ENCODE data around the gene OSBP2. TPM values are rescaled to one million over a fixed set of nuclear protein-coding genes. Genes with fewer than 3 reads are reported as not detected.

The OSBP2 gene
- total RNA-seq, 2 experiments from 2014 or later = 1.2 to 1.6 TPM

DNA sequence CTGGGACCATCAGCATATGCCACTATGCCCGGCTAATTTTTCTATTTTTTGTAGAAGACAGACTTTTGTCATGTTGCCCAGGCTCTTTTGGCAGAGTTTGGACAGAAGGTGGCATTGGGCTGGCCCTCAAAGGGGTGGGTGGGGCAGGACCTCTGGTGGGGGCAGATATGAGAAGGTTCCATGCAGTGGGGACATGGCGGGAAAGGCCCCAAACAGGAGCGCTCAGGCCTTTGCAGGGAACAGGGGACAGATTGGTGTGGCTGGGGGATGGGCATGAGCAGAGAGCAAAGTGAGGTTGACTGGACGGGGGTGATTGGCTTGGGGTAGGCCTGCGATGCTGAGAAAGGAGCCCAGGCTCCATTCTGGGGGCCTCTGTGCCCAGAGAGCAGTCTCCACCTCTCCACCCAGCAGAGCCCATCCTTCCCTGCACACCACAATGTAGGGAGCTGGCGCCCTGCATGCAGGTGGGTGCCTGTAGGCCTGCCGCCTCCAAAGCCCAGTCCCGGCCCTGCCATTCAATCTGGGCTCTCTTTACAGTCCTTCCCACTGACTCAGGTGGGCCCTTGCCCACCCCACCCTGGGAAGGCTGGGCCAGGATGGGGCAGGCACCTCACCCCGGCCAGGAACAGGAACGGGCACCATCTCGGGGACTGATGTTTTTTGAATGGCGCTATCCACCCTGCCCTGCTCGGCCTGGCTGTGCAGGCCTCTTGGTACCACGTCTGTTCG is 175.2 kb downstream of the OSBP2 start:
- H3K4me1 ChIP-seq (ENCODE audit: insufficient read depth, low read length) = no peaks in the 10 kb centered on the region
- POLR2A ChIA-PET = no interaction called here
- H3K27me3 Mint-ChIP-seq = no peaks in the 10 kb centered on the region
- H3K9me3 Mint-ChIP-seq = no peaks in the 10 kb centered on the region
- intact Hi-C loops (cut with DNase I, micrococcal nuclease) = no loop called here
- no peak for ATAC-seq (ENCODE audit: poor library complexity)
- no peaks in the 10 kb centered on the region for H3K36me3 Mint-ChIP-seq (ENCODE audit: low read depth)
- CTCF ChIA-PET = no interaction called here
- H3K36me3 ChIP-seq (ENCODE audit: insufficient read depth, low read length) = no peaks in the 10 kb centered on the region
- no peak overlapping the region for H3K27ac ChIP-seq (ENCODE audit: low read depth in 1 of 2, low read length in 2 of 2)
- H3K4me3 ChIP-seq (ENCODE audit: low read length) = no peak overlapping the region
- no peaks in the 10 kb centered on the region for H3K9me3 ChIP-seq (ENCODE audit: control insufficient read depth in 1 of 2, insufficient read depth in 1 of 2, low read length in 2 of 2)
- no peak overlapping the region for H3K4me3 Mint-ChIP-seq
- TF ChIP-seq, protein P1, sequence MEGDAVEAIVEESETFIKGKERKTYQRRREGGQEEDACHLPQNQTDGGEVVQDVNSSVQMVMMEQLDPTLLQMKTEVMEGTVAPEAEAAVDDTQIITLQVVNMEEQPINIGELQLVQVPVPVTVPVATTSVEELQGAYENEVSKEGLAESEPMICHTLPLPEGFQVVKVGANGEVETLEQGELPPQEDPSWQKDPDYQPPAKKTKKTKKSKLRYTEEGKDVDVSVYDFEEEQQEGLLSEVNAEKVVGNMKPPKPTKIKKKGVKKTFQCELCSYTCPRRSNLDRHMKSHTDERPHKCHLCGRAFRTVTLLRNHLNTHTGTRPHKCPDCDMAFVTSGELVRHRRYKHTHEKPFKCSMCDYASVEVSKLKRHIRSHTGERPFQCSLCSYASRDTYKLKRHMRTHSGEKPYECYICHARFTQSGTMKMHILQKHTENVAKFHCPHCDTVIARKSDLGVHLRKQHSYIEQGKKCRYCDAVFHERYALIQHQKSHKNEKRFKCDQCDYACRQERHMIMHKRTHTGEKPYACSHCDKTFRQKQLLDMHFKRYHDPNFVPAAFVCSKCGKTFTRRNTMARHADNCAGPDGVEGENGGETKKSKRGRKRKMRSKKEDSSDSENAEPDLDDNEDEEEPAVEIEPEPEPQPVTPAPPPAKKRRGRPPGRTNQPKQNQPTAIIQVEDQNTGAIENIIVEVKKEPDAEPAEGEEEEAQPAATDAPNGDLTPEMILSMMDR (IDR thresholded peaks at IDR 0.05) = no peak
- no peaks in the 10 kb centered on the region for H3K4me1 Mint-ChIP-seq (ENCODE audit: low read depth)
- peak in 1 of 14 experiments; percentile 1 for DNase-seq
- H3K27ac Mint-ChIP-seq = no peak overlapping the region
- no peaks in the 10 kb centered on the region for H3K27me3 ChIP-seq (ENCODE audit: control insufficient read depth in 1 of 2, insufficient read depth in 2 of 2, low read length in 2 of 2)

DNA sequence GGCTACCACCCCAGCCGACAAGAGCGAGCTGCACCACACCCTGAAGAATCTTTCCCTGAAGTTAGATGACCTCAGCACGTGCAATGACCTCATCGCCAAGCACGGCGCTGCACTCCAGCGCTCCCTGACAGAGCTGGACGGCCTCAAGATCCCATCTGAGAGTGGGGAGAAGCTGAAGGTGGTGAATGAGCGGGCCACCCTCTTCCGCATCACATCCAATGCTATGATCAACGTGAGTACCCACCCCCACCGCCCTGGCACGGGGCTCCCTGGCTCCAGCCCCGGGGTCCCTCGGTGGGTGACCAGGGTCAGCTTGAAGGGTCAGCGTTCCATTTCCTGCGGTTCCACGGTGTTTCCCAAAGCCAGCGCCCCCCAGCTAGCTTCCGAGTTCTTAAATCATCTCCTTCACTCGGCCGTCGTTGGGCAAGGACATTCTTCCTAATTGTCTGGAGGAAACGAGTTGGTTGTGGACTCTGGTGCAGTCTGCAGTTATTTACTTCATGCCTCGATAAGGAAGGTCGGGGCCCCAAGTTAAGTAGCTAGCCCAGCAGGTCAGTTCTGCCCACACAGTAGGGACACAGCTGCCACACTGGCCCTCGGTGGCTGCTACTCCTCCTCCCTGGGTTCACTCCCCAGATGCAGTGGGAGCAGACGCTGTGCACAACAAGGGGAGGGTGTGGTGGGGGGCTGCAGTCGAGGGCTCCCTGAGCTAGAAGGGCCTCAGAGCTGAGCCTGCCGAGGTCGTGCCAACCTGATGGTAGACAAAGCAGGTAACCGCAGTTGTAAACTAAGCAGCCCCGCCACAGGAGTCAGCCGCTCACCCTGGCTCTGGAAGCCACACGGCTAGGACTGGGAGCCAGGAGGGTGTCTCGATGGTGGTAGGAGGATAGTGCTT is 176.0 kb downstream of the OSBP2 start:
- no peak overlapping the region for H3K4me3 Mint-ChIP-seq
- no peaks in the 10 kb centered on the region for H3K9me3 Mint-ChIP-seq
- DNase-seq (peak in 1 of 14 experiments; percentile 7), ATAC-seq (ENCODE audit: poor library complexity) (no peak)
- TF ChIP-seq, protein P1 (IDR thresholded peaks at IDR 0.05) = no peak
- no peaks in the 10 kb centered on the region for H3K4me1 ChIP-seq (ENCODE audit: insufficient read depth, low read length)
- intact Hi-C loops (cut with DNase I, micrococcal nuclease) = no loop called here
- ChIA-PET POLR2A (no interaction called here), CTCF (no interaction called here)
- H3K9me3 ChIP-seq (ENCODE audit: control insufficient read depth in 1 of 2, insufficient read depth in 1 of 2, low read length in 2 of 2) = no peaks in the 10 kb centered on the region
- no peaks in the 10 kb centered on the region for H3K27me3 ChIP-seq (ENCODE audit: control insufficient read depth in 1 of 2, insufficient read depth in 2 of 2, low read length in 2 of 2)
- no peak overlapping the region for H3K27ac ChIP-seq (ENCODE audit: low read depth in 1 of 2, low read length in 2 of 2)
- no peak overlapping the region for H3K4me3 ChIP-seq (ENCODE audit: low read length)
- H3K36me3 Mint-ChIP-seq (ENCODE audit: low read depth) = no peaks in the 10 kb centered on the region
- H3K27ac Mint-ChIP-seq = no peak overlapping the region
- H3K4me1 Mint-ChIP-seq (ENCODE audit: low read depth) = no peaks in the 10 kb centered on the region
- no peaks in the 10 kb centered on the region for H3K27me3 Mint-ChIP-seq
- no peaks in the 10 kb centered on the region for H3K36me3 ChIP-seq (ENCODE audit: insufficient read depth, low read length)

DNA sequence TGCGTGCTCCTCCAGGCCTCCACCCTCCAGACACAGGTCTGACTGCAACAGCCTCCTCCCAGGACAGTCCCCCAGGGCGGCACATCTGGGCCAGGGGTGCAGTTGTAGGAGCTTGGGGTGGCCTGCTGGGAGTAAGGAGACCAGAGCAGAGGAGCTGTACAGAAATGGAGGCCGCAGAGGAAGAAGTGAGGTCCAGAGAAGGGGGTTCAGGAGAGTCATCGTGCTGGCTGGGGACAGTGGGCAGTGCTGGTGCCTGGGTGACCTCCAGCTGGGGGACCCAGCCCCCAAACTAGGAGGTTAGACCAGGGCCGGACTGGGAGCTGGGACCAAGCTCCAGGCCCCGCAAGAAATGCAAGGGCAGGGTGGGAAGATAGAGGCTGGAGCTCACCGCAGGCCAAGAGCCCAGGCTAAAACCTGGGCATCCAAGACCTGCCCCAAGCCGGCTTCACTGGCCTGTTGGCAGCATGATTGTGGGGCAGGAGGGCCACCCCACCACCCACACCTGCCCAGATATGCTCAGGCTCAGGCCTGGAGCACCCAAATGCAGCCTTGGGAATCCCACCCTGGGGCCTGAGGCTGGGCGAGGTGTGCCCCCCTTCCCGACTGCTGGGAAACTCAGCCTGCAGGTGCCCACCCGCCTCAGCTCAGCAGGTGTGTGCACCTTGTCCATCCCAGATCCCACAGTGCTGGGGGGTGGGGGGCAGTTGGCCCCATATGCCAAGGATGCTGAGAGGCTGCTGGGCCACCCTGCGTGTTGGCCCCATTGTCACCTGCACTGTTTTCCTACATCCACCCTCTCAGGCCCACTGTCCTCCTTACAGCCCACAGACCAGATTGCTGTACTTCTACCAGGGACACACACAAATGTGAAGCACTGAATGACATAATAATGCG is 177.0 kb downstream of the OSBP2 start:
- POLR2A ChIA-PET = no interaction called here
- no peaks in the 10 kb centered on the region for H3K36me3 Mint-ChIP-seq (ENCODE audit: low read depth)

More for the DNA sequence above, 177.0 kb downstream of the OSBP2 start:
- no peaks in the 10 kb centered on the region for H3K4me1 Mint-ChIP-seq (ENCODE audit: low read depth)
- no peak for ATAC-seq (ENCODE audit: poor library complexity)
- no peak overlapping the region for H3K27ac ChIP-seq (ENCODE audit: low read depth in 1 of 2, low read length in 2 of 2)
- peak in 1 of 14 experiments; percentile 2 for DNase-seq
- H3K9me3 ChIP-seq (ENCODE audit: control insufficient read depth in 1 of 2, insufficient read depth in 1 of 2, low read length in 2 of 2) = no peaks in the 10 kb centered on the region
- TF ChIP-seq, protein P1 (IDR thresholded peaks at IDR 0.05) = no peak
- no peaks in the 10 kb centered on the region for H3K9me3 Mint-ChIP-seq
- no peaks in the 10 kb centered on the region for H3K4me1 ChIP-seq (ENCODE audit: insufficient read depth, low read length)
- H3K36me3 ChIP-seq (ENCODE audit: insufficient read depth, low read length) = no peaks in the 10 kb centered on the region
- H3K4me3 ChIP-seq (ENCODE audit: low read length) = no peak overlapping the region
- no peaks in the 10 kb centered on the region for H3K27me3 Mint-ChIP-seq
- H3K27ac Mint-ChIP-seq = no peak overlapping the region
- CTCF ChIA-PET = interaction anchor here (0.5 kb wide), 1 partner anchor 331 kb away, joined by 3 read pairs; no protein-coding TSS in a partner anchor
- no peaks in the 10 kb centered on the region for H3K27me3 ChIP-seq (ENCODE audit: control insufficient read depth in 1 of 2, insufficient read depth in 2 of 2, low read length in 2 of 2)
- intact Hi-C loops (cut with DNase I, micrococcal nuclease) = no loop called here
- no peak overlapping the region for H3K4me3 Mint-ChIP-seq
